Activated CD4-positive, alpha-beta T cell treated with anti-CD3 and anti-CD28 coated beads for 48 hours (primary cell): ENCODE measurements around the gene LPP.

Experiments
- DNase-seq: peaks from one replicate; pipeline ENCODE4 v3.0.0-alpha.2; 2020

The LPP gene

DNA sequence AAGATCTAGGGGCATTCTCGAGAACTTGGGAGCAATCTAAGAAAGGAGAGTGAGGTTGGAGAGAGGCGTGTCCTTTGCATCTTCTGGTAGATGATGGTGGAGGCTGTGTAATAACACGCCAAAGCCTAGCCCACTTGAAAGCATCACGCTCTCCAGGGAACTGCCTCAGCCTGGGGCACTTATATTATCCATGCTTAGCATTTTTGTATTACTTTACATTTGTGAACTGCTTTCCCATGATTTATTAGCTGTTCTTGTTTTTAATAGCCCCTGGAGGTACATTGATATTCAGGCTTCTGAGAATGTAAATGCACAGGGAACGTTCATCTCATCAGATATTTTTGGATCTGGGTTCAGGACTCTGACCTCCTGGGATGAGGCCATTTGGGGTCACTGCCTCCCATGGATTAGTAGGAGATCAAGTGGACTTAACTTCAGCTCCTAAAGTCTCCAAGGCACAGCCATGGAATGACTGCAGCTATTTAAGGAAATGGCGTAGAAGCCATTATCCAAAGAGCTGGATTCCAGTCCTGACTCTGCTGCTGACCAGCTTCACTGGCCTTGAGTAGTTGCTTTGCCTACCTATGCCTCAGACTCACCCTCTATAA is 124.9 kb downstream of the LPP start:
- no peak for DNase-seq

DNA sequence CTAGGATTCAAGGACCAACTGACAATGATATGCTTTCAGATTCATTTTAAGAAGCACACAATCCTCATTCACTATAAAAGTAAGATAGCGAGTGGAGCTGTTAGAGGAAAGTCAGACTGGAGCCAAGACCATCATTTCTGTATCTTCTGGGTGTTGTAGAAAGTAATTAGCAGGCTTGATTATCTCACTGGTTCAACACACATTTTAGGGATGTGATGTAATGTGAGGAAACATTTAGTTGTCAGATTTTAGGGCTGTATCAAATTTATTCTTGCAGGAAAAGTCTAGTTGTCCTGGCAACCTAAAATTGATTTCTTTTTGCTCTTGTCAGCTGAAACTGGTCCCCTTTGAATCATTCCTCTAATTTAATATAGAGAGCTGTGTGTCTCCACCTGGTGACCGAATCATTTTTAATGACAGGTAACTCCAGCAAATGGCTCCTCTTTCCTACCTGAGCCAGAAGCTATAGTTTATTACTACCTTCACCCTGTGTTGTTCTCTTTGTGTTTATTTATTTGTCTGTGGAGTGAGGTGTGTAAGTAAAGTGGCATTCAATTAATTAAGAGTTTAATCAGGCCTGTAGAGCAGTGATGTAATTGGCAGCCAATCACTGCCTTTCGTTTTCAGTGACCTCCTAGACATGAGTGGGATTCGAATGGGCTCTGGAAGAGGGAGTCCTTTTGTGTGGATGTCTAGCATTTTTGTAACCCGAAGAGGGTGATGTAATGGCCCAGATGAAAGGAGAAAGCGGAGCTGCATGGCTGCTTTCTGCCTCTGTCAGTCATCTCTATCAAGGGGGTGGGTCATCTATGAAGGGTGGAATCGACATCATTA is 125.8 kb downstream of the LPP start:
- no peak for DNase-seq

- DNase-seq = no peak
Measured at GRCh38 chr3:188280627-188281026, 126.7 kb downstream of the LPP start.

GRCh38 chr3:188282871-188283270 is 128.9 kb downstream of the LPP start:
- no peak for DNase-seq

- DNase-seq = no peak
Measured at GRCh38 chr3:188283347-188283746, 129.4 kb downstream of the LPP start.

- peak; percentile 77 for DNase-seq
Measured at GRCh38 chr3:188284455-188285212, 130.7 kb downstream of the LPP start.

- no peak for DNase-seq
Measured at GRCh38 chr3:188286087-188286513, 132.1 kb downstream of the LPP start.

- DNase-seq = no peak
Measured at GRCh38 chr3:188287339-188287738, 133.4 kb downstream of the LPP start.

- DNase-seq = no peak
Measured at GRCh38 chr3:188287762-188288505, 134.0 kb downstream of the LPP start.

DNA sequence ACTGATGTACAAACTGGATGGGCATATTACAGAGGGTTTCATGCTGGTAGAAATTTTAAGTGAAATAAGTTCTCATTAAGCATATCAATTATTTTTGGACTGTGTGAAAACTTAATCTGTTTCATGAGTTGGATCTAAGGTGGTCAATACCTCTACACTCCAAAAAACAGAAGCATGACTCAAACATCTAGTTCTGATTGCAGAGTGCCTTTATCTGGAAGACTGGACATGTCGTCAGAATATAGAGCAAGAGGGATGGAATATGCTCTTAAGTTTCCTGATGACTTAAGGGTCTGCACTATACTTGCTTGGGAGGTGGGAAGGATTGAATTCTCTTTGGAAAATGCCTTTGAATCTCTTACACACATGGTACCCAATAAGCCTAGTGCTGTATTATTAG is 138.3 kb downstream of the LPP start:
- no peak for DNase-seq

DNA sequence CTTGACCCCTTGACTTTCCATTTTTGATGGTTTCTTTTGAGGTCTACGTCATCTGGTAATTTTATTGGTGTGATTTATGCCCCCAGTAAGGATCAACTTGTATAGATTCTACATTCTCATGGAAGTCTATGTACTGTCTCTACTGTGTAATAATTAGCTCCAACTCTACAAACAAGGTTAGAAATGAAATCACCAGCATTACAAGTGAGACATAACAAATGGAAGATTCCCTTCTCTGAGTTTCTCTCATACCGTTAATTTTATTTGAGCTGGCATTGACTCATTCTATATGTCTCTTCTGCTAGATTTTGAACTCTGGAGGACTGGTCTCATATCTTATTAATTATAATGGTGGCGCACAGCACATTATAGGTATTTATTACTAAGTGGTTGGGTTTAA is 138.9 kb downstream of the LPP start:
- DNase-seq = no peak

DNA sequence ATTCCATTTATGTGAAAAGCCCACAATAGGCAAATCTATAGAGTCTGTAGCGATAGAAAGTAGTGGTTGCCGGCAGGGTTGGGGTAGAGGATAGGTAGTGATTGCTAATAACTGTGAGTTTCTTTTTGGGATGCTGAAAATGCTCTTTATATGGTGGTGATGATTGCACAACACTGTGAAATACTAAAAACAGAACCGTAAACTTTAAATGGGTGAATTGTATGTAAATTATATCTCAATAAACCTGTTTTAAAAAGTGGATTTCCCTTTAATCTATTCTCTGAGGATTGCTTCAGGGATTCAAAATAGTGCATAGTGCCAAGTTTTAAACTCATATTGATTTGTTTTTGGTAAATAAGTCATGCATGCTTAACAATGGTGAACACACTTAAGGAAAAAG is 140.2 kb downstream of the LPP start:
- no peak for DNase-seq

- DNase-seq = no peak
Measured at GRCh38 chr3:188294823-188295487, 141.0 kb downstream of the LPP start.

DNA sequence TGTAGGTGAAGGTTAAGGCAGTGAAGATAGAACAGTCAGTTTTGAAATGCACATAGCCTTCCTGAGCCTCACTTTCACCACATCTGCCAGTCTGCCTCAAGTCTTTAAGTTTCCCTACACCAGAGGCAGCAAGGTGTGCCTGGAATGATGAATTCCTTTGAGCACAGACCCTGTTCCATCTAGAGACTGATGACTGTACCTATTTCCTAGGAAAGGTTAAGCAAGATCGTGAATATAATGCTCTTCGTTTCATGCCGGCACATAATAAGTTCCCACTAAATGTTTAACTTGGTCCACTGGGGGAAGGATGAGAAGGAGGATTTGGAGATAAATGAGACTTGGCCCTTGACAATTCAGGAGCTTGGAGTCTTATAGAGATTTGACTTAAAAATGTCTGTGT is 141.9 kb downstream of the LPP start:
- DNase-seq = no peak

GRCh38 chr3:188296761-188297612 is 143.0 kb downstream of the LPP start:
- no peak for DNase-seq

DNA sequence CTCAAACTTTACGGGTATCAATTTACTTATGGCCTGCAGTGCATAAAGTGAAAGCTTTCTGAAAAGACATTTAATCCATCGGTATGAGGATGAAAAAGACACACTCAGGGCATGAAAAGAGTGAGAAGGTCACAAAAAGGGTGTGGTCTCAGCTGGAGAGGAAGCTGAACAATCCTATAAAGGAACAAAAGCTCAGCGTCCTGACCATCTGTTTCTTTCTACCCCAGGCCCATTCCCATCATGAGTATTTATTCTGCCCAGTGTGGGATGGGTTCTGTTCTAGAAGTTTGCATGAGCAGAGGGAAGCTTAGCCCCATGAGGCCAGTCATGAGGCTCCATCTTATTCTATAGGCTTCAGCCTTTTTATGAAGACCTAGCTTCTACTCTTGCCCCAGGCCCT is 144.6 kb downstream of the LPP start:
- no peak for DNase-seq

- DNase-seq = peak; percentile 64
Measured at GRCh38 chr3:188299068-188299467, 145.1 kb downstream of the LPP start.

- DNase-seq = no peak
Measured at GRCh38 chr3:188299708-188300107, 145.8 kb downstream of the LPP start.

DNA sequence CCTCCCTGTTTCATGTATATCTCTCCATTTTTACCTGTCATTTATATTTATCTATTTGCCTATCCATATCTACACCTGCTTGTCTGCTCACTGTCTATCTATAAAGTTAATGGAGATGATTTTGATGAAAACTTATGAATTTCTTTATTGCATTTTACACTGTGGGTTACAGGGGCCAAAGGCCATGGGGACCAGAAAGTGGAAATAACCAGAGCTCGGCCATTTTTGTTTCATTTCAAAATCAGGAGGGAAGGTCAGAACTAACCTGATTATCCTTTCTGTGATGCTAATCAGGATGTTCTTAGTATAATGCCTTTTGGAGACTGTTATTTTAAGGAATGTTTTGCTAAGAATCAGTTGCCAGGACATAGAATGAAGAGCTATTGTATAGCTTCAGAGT is 147.2 kb downstream of the LPP start:
- DNase-seq = no peak

- no peak for DNase-seq
Measured at GRCh38 chr3:188303286-188303799, 149.4 kb downstream of the LPP start.

GRCh38 chr3:188303823-188304222 is 149.9 kb downstream of the LPP start:
- no peak for DNase-seq
